Ishikawa (cell line): Measurements from ENCODE around the gene KCNAB2.

Experiments
- CREB1 ChIP-seq: IDR thresholded peaks from 2 replicates; pipeline ENCODE4 v1.6.1; 2012; ENCODE audit warnings: low read depth
- EP300 ChIP-seq: IDR thresholded peaks from 2 replicates; pipeline ENCODE4 v1.6.1; 2012; ENCODE audit warnings: borderline replicate concordance
- FOXM1 ChIP-seq: IDR thresholded peaks from 2 replicates; pipeline ENCODE4 v1.6.1; 2012; ENCODE audit warnings: low read depth, borderline replicate concordance
- RAD21 ChIP-seq: IDR thresholded peaks from 2 replicates; pipeline ENCODE4 v1.6.1; 2012; ENCODE audit warnings: low read depth
- TAF1 ChIP-seq: IDR thresholded peaks from 2 replicates; pipeline ENCODE4 v1.6.1; 2012; ENCODE audit warnings: low read depth, mild to moderate bottlenecking
- TEAD4 ChIP-seq: IDR thresholded peaks from 2 replicates; pipeline ENCODE4 v1.6.1; 2012
- TF ChIP-seq, protein P1 (sequence below): IDR thresholded peaks from 2 replicates; pipeline ENCODE4 v1.6.1; 2012; ENCODE audit warnings: low read depth, mild to moderate bottlenecking
- TF ChIP-seq, protein P2 (sequence below): IDR thresholded peaks from 2 replicates; pipeline ENCODE4 v1.6.1; 2012
- TF ChIP-seq, protein P3 (sequence below): IDR thresholded peaks from 2 replicates; pipeline ENCODE4 v1.6.1; 2012

DNA sequence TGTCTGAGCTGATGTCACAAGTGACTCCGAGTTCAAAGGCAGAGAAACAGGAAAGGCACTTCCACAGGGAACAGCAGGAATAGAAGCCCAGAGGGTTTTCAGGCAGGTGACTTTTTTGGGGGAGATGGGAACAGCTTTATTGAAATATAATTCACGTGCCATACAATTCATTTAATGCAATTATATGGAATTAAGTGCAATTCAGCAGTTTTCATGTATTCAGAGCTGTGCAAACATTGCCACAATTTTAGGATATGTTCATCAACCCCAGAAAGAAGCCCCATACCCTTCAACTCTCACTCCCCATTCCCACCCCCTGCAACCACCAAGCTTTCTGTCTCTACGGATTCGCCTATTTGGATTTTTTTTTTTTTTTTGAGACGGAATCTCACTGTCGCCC lies 17.0 kb downstream of the KCNAB2 start:
- TF ChIP-seq FOXM1 (no peak), EP300 (no peak), TEAD4 (no peak), CREB1 (no peak), RAD21 (no peak), TAF1 (no peak)
- TF ChIP-seq, protein P1, sequence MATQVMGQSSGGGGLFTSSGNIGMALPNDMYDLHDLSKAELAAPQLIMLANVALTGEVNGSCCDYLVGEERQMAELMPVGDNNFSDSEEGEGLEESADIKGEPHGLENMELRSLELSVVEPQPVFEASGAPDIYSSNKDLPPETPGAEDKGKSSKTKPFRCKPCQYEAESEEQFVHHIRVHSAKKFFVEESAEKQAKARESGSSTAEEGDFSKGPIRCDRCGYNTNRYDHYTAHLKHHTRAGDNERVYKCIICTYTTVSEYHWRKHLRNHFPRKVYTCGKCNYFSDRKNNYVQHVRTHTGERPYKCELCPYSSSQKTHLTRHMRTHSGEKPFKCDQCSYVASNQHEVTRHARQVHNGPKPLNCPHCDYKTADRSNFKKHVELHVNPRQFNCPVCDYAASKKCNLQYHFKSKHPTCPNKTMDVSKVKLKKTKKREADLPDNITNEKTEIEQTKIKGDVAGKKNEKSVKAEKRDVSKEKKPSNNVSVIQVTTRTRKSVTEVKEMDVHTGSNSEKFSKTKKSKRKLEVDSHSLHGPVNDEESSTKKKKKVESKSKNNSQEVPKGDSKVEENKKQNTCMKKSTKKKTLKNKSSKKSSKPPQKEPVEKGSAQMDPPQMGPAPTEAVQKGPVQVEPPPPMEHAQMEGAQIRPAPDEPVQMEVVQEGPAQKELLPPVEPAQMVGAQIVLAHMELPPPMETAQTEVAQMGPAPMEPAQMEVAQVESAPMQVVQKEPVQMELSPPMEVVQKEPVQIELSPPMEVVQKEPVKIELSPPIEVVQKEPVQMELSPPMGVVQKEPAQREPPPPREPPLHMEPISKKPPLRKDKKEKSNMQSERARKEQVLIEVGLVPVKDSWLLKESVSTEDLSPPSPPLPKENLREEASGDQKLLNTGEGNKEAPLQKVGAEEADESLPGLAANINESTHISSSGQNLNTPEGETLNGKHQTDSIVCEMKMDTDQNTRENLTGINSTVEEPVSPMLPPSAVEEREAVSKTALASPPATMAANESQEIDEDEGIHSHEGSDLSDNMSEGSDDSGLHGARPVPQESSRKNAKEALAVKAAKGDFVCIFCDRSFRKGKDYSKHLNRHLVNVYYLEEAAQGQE = no peak
- TF ChIP-seq, protein P2, sequence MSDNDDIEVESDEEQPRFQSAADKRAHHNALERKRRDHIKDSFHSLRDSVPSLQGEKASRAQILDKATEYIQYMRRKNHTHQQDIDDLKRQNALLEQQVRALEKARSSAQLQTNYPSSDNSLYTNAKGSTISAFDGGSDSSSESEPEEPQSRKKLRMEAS = no peak
- TF ChIP-seq, protein P3, sequence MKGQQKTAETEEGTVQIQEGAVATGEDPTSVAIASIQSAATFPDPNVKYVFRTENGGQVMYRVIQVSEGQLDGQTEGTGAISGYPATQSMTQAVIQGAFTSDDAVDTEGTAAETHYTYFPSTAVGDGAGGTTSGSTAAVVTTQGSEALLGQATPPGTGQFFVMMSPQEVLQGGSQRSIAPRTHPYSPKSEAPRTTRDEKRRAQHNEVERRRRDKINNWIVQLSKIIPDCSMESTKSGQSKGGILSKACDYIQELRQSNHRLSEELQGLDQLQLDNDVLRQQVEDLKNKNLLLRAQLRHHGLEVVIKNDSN = no peak
